ENCODE results near the gene CLPTM1L.
"Not testable (repeated sequence)": the region's sequence is repeated elsewhere in the genome, so short reads cannot be mapped to it uniquely, and the experiment has no call there.

The CLPTM1L gene

GRCh38 chr5:1338506-1339070, 6.3 kb downstream of the CLPTM1L start:
- no peak for DNase-seq

- DNase-seq: no peak
Observed at GRCh38 chr5:1338196-1338490, 6.8 kb downstream of the CLPTM1L start.

- no peak for DNase-seq
Observed at GRCh38 chr5:1337489-1338195, 7.3 kb downstream of the CLPTM1L start.

GRCh38 chr5:1336749-1337488, 8.0 kb downstream of the CLPTM1L start:
- DNase-seq: no peak

GRCh38 chr5:1336106-1336561, 8.8 kb downstream of the CLPTM1L start:
- no peak for DNase-seq

GRCh38 chr5:1335540-1336095, 9.3 kb downstream of the CLPTM1L start:
- DNase-seq: no peak

GRCh38 chr5:1334831-1335539, 9.9 kb downstream of the CLPTM1L start:
- DNase-seq: no peak

GRCh38 chr5:1333986-1334385, 10.9 kb downstream of the CLPTM1L start:
- DNase-seq: no peak

- not testable (repeated sequence) for DNase-seq
Observed at GRCh38 chr5:1333286-1333685, 11.6 kb downstream of the CLPTM1L start.

GRCh38 chr5:1332461-1333001, 12.4 kb downstream of the CLPTM1L start:
- DNase-seq: no peak

- DNase-seq: no peak
Observed at GRCh38 chr5:1331861-1332405, 13.0 kb downstream of the CLPTM1L start.

- no peak for DNase-seq
Observed at GRCh38 chr5:1330847-1331831, 13.8 kb downstream of the CLPTM1L start.

- DNase-seq: no peak
Observed at GRCh38 chr5:1330146-1330846, 14.6 kb downstream of the CLPTM1L start.

- DNase-seq: no peak
Observed at GRCh38 chr5:1329111-1329579, 15.8 kb downstream of the CLPTM1L start.

GRCh38 chr5:1328237-1329110, 16.4 kb downstream of the CLPTM1L start:
- not testable (repeated sequence) for DNase-seq

- DNase-seq: not testable (repeated sequence)
Observed at GRCh38 chr5:1326901-1327756, 17.8 kb downstream of the CLPTM1L start.

GRCh38 chr5:1326532-1326875, 18.4 kb downstream of the CLPTM1L start:
- not testable (repeated sequence) for DNase-seq

- no peak for DNase-seq
Observed at GRCh38 chr5:1325870-1326531, 18.9 kb downstream of the CLPTM1L start.

Measured in NCI-H1105 treated with DMSO at 0.1 percent for 48 hours (cell line).